GM06990 (cell line): ENCODE measurements around the gene ZNF888.
"Not testable (repeated sequence)": the region's sequence is repeated elsewhere in the genome, so short reads cannot be mapped to it uniquely, and the experiment has no call there.

Experiments
- DNase-seq: peaks from one replicate; pipeline ENCODE4 v3.0.0-alpha.2; 2011; ENCODE audit not compliant: insufficient read length; ENCODE audit errors: extremely low read depth
- H3K27me3 ChIP-seq: replicated peaks from 2 replicates; pipeline ENCODE4 v1.6.0; 2011; ENCODE audit warnings: low read length; ENCODE audit not compliant: control insufficient read depth, insufficient read depth
- H3K36me3 ChIP-seq: 2 replicates; pipeline ENCODE4 v1.5.1; 2011; ENCODE audit warnings: low read length; ENCODE audit not compliant: control insufficient read depth, insufficient read depth
- H3K4me3 ChIP-seq: replicated peaks from 2 replicates; pipeline ENCODE4 v1.5.1; 2011; ENCODE audit warnings: low read depth, mild to moderate bottlenecking, control low read depth, low read length
- CTCF ChIP-seq: IDR thresholded peaks from 2 replicates; pipeline ENCODE4 v1.5.1; 2011; ENCODE audit warnings: low read length, control low read depth, mild to moderate bottlenecking, inconsistent platforms; ENCODE audit not compliant: insufficient read depth, poor library complexity, severe bottlenecking

Gene ZNF888

GRCh38 chr19:52936151-52936953 lies 13.1 kb upstream of the ZNF888 start:
- Histone ChIP-seq H3K4me3 (no peak overlapping the region), H3K36me3 (peaks cover 5% of the 10 kb centered on the region), H3K27me3 (no peaks in the 10 kb centered on the region)
- TF ChIP-seq CTCF, result no peak
- no peak for DNase-seq

- Histone ChIP-seq H3K4me3 (no peak overlapping the region), H3K27me3 (no peaks in the 10 kb centered on the region), H3K36me3 (peaks cover 5% of the 10 kb centered on the region)
- TF ChIP-seq CTCF, result no peak
- no peak for DNase-seq
Observed at GRCh38 chr19:52935434-52935833, 12.2 kb upstream of the ZNF888 start.

- DNase-seq, H3K36me3 ChIP-seq, H3K27me3 ChIP-seq, H3K4me3 ChIP-seq: not testable (repeated sequence)
Observed at GRCh38 chr19:52924641-52925040, 1.4 kb upstream of the ZNF888 start.

GRCh38 chr19:52923778-52924593 lies 758 bp upstream of the ZNF888 start:
- Histone ChIP-seq H3K36me3 (no peaks in the 10 kb centered on the region; the same call in 1 of the 2 replicates), H3K4me3 (peak overlapping the region; percentile 56), H3K27me3 (no peaks in the 10 kb centered on the region)
- no peak for TF ChIP-seq CTCF
- DNase-seq, result no peak

- H3K36me3 ChIP-seq, result no peaks in the 10 kb centered on the region; the same call in none of the 2 replicates
- no peak for DNase-seq
- no peak overlapping the region for H3K4me3 ChIP-seq
- no peaks in the 10 kb centered on the region for H3K27me3 ChIP-seq
- TF ChIP-seq CTCF, result no peak
Observed at GRCh38 chr19:52917531-52917930, 5.7 kb downstream of the ZNF888 start.

GRCh38 chr19:52910648-52911047 lies 12.6 kb downstream of the ZNF888 start:
- Histone ChIP-seq H3K36me3 (no peaks in the 10 kb centered on the region; the same call in none of the 2 replicates), H3K27me3 (no peaks in the 10 kb centered on the region), H3K4me3 (no peak overlapping the region)
- DNase-seq, result no peak
- no peak for TF ChIP-seq CTCF

GRCh38 chr19:52904052-52904780 lies 19.0 kb downstream of the ZNF888 start:
- not testable (repeated sequence) for H3K4me3 ChIP-seq, DNase-seq, H3K36me3 ChIP-seq, H3K27me3 ChIP-seq
